Renal pelvis (tissue), 12 donors: Measurements from ENCODE around the gene CRIP1. TPM values are rescaled to one million over a fixed set of nuclear protein-coding genes. Genes with fewer than 3 reads are reported as not detected.

Source experiments
- DNase-seq: peaks from one replicate; pipeline ENCODE4 v3.0.0-alpha.2; 2013
- long read RNA-seq, 16 experiments: transcript quantifications; one replicate each; lab custom pipeline, GENCODE V29; 2026
- polyA plus RNA-seq, 3 donors: library from polyadenylated mRNA; unstranded; fragments of 120-200 nt; gene quantifications; one replicate each; pipeline ENCODE4 v1.2.1, GENCODE V29; 2013; ENCODE audit not compliant: insufficient read length in 3 of 3

The CRIP1 gene, protein sequence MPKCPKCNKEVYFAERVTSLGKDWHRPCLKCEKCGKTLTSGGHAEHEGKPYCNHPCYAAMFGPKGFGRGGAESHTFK
- 10 to 100 TPM; 28.8 to 36.6 (median 34.6) TPM for polyA plus RNA-seq
- long read RNA-seq, donor 1, transcript CRIP1-201 (5 exons, 1,311 nt) = major isoform, 30 of 35 reads
- long read RNA-seq, donor 1, partial matches to known transcripts = 0 of 35 reads
- long read RNA-seq, donor 1, other reads (novel, unspliced or antisense) = 0 of 35 reads
- long read RNA-seq, donor 2, transcript CRIP1-201 (5 exons, 1,311 nt) = major isoform, 26 of 29 reads
- long read RNA-seq, donor 2, partial matches to known transcripts = 0 of 29 reads
- long read RNA-seq, donor 2, other reads (novel, unspliced or antisense) = 0 of 29 reads
- long read RNA-seq, donor 3, transcript CRIP1-201 (5 exons, 1,311 nt) = major isoform, 26 of 30 reads
- long read RNA-seq, donor 3, partial matches to known transcripts = 0 of 30 reads
- long read RNA-seq, donor 3, other reads (novel, unspliced or antisense) = 0 of 30 reads
- long read RNA-seq, donor 4, transcript CRIP1-201 (5 exons, 1,311 nt) = major isoform, 42 of 54 reads
- long read RNA-seq, donor 4, transcript CRIP1-205 (4 exons, 638 nt) = minor isoform, 5 of 54 reads
- long read RNA-seq, donor 4, transcript CRIP1-206 (3 exons, 2,241 nt) = minor isoform, 5 of 54 reads
- long read RNA-seq, donor 4, partial matches to known transcripts = 0 of 54 reads
- long read RNA-seq, donor 4, other reads (novel, unspliced or antisense) = 0 of 54 reads
- long read RNA-seq, donor 5, transcript CRIP1-201 (5 exons, 1,311 nt) = major isoform, 20 of 25 reads
- long read RNA-seq, donor 5, partial matches to known transcripts = 0 of 25 reads
- long read RNA-seq, donor 5, other reads (novel, unspliced or antisense) = 0 of 25 reads
- long read RNA-seq, donor 6, transcript CRIP1-201 (5 exons, 1,311 nt) = major isoform, 25 of 33 reads
- long read RNA-seq, donor 6, partial matches to known transcripts = 0 of 33 reads
- long read RNA-seq, donor 6, other reads (novel, unspliced or antisense) = 0 of 33 reads
- long read RNA-seq, donor 7, transcript CRIP1-205 (4 exons, 638 nt) = minor isoform, 6 of 54 reads
- long read RNA-seq, donor 7, transcript CRIP1-201 (5 exons, 1,311 nt) = major isoform, 45 of 54 reads
- long read RNA-seq, donor 7, partial matches to known transcripts = 0 of 54 reads
- long read RNA-seq, donor 7, other reads (novel, unspliced or antisense) = 0 of 54 reads
- long read RNA-seq, donor 8, transcript CRIP1-201 (5 exons, 1,311 nt) = major isoform, 23 of 28 reads
- long read RNA-seq, donor 8, partial matches to known transcripts = 0 of 28 reads
- long read RNA-seq, donor 8, other reads (novel, unspliced or antisense) = 0 of 28 reads
- long read RNA-seq, donor 9, transcript CRIP1-201 (5 exons, 1,311 nt) = major isoform, 49 of 57 reads
- long read RNA-seq, donor 9, transcript CRIP1-205 (4 exons, 638 nt) = minor isoform, 5 of 57 reads
- long read RNA-seq, donor 9, partial matches to known transcripts = 0 of 57 reads
- long read RNA-seq, donor 9, other reads (novel, unspliced or antisense) = 0 of 57 reads
- long read RNA-seq, donor 10, transcript CRIP1-201 (5 exons, 1,311 nt) = major isoform, 22 of 23 reads
- long read RNA-seq, donor 10, partial matches to known transcripts = 0 of 23 reads
- long read RNA-seq, donor 10, other reads (novel, unspliced or antisense) = 0 of 23 reads
- long read RNA-seq, donor 11, transcript CRIP1-201 (5 exons, 1,311 nt) = major isoform, 25 of 30 reads
- long read RNA-seq, donor 11, partial matches to known transcripts = 0 of 30 reads
- long read RNA-seq, donor 11, other reads (novel, unspliced or antisense) = 0 of 30 reads
- long read RNA-seq, donor 12, transcript CRIP1-201 (5 exons, 1,311 nt) = major isoform, 40 of 48 reads
- long read RNA-seq, donor 12, partial matches to known transcripts = 0 of 48 reads
- long read RNA-seq, donor 12, other reads (novel, unspliced or antisense) = 0 of 48 reads
- long read RNA-seq, donor 13, transcript CRIP1-205 (4 exons, 638 nt) = minor isoform, 5 of 30 reads
- long read RNA-seq, donor 13, transcript CRIP1-201 (5 exons, 1,311 nt) = major isoform, 23 of 30 reads
- long read RNA-seq, donor 13, partial matches to known transcripts = 0 of 30 reads
- long read RNA-seq, donor 13, other reads (novel, unspliced or antisense) = 0 of 30 reads
- long read RNA-seq, donor 14 = 0 reads
- long read RNA-seq, donor 15 = 0 reads
- long read RNA-seq, donor 16, transcript CRIP1-205 (4 exons, 638 nt) = minor isoform, 6 of 52 reads
- long read RNA-seq, donor 16, transcript CRIP1-201 (5 exons, 1,311 nt) = major isoform, 40 of 52 reads
- long read RNA-seq, donor 16, partial matches to known transcripts = 0 of 52 reads
- long read RNA-seq, donor 16, other reads (novel, unspliced or antisense) = 0 of 52 reads

DNA sequence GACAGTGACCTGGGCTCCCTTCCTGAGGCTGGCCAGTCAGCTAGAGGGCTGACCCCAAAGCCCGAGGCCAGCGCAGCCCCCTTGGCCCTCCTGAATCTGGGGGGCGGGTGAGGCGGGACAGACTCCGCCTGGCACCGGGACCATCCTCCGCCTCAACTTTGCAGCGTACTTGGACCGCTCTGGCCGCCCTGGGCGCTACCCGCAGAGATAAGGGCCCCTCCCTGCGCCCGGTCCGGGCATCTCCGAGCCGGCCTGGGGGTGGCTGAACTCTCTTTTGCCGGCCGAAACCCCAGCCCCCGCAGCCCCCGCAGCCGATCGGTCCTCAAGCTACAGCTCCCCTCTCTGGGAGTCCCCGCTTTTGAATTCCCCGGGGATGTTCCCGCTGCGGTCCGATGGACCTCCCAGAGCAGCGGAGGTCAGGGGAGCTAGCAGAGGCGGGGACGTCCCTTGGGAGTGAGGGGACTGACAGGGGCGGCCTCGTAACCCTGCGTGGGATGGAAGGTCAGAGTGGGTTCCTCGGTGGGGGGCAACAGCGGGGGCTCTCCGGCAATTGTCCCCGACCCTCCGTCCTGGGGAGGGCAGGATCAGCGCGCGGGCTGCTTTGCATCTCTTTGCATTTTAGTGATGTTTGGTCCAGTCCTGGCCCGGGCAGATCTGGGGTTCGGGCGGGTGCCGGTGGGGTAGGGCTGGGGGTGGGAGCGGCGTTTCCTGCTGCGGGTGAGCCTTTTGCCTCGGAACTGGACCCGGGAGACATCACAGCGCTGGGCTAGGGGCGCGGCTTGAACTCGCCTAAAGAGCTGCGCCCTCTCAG lies at the start of gene CRIP1:
CRIP1 (plus strand) TSS at position 724 of the 811 bp plus-strand sequence. CDS start 374 bp downstream, outside the sequence.
- DNase-seq = no peak

DNA sequence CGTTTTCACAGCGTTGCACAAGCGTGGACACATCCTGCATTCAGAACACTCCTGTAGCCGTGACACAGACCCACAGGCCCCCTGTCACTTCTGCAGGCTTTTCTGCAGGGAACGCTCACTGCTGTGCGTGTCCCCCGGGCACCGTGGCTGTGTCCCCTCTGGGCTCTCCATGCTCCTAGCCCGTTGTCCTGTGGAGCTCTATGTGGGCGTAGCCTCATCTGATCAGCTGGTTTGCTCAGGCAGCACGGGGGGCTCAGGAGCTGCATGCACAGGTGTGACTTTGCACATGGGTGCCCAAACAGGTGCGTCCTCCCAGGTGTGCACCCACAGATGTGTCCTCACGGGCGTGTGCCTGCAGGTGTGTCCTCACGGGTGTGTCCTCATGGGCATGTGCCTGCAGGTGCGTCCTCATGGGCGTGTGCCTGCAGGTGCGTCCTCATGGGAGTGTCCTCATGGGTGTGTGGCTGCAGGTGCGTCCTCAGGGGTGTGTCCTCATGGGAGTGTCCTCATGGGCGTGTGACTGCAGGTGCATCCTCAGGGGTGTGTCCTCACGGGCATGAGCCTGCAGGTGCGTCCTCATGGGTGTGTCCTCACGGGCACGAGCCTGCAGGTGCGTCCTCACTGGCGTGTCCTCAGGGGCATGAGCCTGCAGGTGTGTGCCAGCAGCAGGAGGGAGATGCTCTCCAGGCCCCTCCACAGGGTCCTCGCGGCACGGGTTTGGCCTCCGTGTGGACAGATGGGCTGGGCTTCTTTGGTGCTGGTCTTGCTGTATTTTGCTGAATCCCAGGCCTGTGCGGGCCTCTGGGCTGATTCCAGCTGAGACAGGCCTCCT lies 49.6 kb upstream of the CRIP1 start:
- no peak for DNase-seq

DNA sequence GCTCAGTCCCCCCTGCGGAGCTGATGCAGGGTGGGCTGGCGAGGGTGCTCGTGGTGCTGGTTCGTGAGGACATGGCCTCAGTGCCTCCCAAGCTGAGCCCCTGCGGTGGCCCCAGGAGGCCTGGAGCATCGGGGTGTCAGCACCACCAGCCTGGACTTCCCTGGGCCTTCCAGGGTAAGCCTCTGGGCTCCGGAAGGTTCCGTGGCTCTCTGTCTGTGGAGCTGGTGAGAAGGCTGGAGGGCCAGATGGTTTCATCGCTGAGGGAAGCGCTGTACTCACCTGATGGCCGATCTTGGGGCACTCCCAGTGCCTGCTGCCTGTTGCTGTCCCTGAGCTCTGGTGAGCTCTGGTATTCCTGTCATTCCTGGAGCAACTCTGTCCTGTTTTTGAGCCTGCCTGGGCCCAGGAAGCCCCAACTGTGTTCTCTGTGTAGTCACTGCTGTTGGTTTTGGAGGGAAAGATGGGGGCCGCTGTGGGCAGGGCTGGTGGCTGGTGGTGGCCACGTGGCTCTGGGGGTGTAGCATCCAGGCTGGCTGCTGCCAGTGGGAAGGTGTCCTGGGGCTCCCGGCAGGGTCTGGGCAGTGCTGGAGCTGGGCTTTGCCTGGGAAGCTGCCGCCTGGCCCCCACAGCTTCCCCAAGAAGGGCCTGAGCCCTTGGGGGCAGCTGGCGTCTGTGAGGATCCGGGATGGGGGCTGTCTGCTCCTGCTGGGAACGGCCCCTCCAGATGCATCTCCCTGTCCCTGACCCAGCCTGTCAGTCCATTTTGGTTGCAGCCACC lies 48.8 kb upstream of the CRIP1 start:
- DNase-seq = no peak

DNA sequence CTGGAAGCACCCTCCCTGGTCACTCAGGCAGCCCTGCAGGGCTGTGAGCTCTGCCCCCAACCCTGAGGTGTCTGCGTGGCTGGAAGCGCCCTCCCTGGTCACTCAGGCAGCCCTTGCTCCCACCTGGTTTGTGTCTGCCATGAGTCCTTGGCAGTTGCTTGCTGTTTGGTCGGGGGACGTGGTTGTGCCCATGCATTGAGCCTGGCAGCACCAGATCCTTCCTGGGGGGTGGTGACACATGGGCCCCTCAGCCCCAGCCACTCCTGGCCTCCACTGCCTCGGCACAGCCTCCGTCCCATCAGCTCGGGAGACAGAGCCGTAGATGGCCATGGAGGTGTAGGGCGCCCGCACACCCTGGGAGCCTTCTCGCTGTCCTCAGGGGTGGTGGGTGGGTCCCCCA lies 47.5 kb upstream of the CRIP1 start:
- DNase-seq = no peak

DNA sequence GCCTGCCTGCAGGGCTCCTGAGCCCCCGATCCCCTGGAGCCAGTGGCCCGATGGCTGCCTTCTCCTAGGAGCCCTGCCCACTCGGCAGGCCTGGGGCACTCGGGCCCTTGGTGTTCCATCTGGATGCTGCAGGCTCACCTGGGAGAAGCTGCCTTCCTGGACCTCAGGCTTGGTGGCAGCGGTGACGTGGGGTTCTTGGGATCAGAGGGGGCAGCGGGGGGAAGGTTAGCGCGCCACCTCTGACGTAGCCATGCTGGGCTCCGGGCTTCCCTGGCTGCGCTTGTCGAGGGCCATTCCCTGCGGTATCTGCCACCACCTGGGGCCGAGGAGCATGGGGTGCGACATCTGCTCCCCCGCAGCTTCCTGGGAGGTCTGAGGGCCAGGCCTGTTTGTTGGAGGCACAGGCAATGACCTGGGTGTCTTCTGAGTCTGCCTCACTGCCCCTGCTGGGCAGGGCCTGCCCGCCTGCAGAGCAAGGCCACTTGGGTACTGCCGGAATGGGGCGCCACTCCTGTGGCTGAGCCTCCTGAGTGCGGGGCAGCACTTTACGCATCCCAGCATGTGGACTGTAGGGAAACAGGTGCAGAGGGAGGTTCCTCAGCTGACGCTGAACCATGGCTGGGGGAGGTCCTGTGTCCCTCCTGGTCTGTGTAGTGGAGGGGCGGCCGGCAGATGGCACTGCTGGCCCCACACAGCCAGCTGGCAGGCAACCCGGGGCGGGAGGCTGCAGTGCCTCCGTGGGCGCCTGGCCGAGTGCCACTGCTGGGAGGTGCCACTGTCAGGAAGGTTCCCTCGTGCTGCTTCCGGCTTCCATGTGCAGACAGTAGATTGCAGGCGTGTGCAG lies 46.8 kb upstream of the CRIP1 start:
- no peak for DNase-seq

DNA sequence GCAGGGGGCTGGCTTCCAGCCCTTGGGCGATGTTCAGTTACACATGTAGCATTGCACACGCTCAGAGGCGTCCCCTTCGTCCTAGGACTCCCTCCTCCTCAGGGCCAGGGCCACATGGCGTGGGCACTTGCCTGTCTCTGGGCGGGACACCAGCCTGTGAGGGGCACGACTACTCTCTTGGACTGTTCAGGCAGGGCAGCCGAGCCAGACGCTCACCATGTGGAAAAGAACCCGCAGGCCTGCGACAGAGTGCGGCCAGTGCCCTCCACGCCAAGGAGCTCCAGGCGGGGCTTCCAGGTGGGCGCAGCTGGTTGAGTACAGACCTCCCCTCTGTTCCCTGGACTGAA lies 46.2 kb upstream of the CRIP1 start:
- no peak for DNase-seq

DNA sequence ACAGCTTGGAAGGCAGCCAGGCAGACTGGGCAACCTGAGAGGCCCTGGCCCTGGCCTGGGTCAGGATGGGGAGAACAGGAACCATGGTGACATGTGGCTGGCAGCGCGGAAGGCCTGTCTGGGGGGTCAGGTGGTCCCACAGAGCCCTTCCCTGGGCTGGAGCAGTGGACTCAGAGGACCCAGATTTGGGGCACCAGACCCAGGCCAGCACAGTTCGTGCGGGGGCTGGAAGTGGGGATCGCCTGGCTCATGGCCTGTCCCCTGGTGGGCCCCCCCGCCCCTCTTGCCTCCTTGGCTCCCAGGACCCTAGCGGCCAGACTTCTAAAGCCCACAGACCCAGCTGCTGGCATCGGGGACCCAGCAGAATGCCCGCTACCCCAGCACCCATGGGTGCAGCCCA lies 45.7 kb upstream of the CRIP1 start:
- DNase-seq = no peak

DNA sequence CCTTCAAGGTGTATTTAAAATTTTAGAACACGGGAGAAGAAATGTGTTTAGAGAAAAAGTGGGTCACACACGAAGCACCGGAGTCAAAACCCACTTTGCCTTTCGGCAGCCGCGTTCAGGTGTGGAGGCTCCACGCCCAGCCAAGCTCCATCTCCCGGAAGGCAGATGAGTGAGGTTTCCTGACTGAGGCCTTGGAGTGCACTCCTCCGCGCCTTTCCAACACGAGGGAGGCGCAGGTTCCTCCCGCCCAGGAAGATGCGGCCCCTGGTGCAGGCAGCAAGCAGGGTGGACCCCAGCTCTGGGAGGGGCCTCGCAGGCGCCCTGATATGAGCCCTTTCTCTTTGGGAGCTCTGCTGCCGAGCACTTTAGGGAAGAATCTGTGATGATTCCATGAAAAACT lies 44.6 kb upstream of the CRIP1 start:
- no peak for DNase-seq

DNA sequence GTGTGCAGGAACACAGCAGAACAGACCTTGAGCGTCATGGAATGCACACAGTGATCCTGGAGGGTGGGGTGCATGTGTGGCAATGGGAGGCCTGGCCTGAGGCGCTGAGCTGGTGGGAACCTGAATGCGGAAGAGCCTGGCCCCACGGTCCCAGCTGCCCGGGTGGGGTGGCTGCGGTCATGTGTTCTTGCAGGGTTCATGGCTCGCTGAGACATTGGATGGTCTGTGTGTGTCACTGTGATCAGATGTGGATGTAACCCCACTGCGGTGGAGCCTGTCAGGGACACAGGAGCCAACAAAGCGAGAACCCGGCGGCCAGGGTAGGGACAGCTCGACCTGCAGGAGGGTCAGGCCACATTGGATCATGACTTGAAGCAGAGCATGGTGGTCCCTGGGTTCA lies 43.9 kb upstream of the CRIP1 start:
- no peak for DNase-seq

DNA sequence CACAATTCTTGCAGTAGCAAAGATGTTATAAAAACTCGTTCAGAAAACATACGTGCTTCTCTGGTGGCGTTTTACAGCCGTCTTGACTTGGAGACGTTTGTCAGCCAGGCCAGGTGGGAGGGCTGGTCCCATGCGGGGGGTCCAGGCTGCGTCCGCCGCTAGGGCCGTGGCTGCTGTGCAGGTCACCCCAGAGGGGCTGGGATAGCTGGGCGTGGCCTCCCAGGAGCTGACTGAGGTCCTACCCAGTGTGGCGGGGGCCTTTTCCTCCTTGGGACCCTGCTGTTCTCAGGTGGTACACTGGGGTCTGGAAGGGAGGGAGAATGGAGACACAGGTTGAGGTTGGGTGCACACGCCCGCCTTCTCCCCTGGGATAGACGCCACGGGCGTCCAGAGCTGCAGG lies 41.8 kb upstream of the CRIP1 start:
- DNase-seq = no peak

DNA sequence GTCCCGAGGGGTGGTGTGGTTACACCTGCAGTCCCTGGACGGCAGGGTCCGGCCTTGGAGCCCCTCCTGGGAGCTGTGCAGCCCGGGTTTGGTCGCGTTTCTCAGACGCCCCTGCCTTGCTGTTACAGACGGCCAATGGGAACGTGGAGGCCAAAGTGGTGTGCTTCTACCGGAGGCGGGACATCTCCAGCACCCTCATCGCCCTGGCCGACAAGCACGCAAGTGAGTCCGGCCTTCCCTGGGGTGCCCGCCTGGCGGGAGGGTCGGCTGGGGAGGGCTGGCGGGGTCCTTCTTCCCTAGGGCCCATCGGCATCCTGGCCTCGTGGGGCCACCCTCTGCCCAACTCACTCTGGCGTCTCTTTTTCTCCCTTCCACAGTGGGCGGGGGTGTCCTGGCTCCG lies 41.4 kb upstream of the CRIP1 start:
- DNase-seq = no peak

DNA sequence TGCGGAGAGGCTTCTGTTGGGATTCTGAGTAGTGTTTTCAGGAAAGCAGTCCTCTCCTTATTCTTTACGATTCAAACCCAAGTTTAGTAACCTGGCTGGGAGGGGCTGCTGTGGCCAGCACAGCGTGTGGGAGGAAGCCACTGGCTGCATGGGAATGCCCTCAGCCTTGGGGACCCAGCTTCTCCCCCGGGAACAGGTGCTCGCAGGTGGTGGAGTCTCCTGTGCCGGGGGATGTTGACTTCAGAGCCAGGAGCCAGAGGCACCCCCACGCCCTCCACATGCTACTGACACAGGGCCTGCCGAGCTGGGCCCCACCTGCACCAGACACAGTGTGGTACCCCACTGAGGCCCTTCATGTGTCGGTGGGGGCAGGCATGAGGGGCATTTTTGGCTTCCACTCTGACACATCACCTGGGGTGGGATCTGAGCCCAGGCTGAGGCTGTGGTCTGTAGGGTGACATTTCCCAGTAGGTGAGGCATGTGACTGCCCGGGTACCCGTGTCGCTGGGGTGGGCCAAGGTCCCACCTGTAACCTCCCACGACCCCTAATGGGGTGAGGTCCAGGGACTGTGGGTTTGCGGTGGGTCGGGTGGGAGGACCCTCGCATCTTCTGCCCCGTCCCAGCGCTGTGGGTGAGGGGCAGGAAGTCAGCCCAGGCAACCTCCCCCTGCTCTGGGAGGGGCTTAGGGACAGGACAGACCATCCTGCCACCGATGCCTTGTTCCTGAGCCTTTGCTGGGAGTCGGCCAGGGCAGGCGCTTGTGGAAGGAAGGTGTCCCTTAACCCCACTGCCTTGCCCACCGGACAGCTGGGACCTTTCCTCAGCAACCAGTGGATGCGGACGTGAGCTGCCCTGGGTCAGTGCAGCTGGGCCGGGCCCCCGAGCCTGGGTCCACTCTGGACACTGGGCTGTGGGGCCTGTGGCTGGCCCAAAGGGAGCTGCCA lies 40.5 kb upstream of the CRIP1 start:
- DNase-seq = no peak

DNA sequence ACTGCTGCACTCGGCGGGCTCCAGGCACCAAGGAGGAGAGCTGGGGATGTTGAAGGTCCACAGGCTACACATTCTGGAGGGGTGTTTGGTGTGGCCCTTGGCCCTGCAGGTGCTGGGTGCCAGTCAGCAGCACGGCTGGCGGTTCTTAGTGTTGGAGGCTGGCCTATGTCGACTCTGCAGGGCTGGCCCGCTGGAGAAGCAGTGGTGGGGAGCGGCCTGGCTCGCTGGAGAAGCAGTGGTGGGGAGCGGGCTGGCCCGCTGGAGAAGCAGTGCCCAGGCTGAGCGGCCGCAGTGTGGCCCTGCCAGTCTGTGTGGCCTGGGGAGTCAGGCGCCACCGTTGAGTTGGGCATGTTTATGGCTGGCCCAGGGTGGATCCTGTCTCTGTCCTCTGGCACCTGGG lies 39.7 kb upstream of the CRIP1 start:
- no peak for DNase-seq

DNA sequence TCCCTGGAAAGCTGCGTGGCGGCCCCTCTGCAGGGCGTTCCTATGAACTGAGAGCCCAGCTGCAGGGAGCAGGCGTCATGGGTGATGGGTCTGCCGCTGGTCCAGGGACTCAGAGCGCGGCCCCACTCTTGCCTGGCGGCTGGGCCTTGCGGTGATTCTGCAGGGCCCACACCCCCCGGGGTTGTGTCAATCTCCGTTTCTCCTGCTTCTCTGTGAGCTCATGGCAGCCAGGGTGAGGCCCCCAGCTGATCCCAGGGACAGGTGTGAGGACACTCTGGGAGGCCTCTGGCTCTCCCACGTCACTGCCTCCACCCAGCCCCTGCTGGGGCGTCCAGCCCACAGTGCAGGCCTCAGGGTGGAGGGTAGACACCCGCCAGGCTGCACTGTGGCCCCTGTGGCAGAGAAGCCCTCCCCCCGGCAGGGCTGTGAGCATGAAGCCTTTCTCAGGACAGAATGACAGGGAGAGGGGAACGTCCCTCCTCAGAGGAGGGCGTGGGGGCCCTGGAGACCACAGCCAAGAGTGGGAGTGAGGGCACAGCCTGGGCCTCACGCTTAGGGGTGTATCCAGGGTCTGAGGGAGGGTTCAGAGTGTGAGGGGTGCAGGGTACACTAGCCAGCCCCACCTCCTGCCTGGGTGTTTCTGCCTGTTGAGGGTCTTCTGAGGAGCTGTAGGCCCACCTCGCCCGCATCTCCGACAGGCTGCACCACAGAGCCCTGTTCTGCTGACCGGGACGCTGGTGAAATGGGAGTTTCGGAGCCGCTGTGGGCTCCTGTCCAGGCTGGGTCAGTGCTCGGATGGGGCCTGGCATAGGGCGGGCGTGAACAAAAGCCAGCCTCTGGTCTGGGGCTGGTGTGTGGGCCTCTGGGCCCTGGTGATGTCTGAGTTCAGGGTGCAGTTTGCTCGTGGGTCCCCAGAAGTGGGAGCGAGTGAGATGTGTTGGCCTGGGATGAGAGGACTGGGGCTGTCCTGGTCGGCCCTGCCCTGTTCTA lies 38.7 kb upstream of the CRIP1 start:
- DNase-seq = no peak
